ENCODE results near the gene LMTK3. TPM values are rescaled to one million over a fixed set of nuclear protein-coding genes. Genes with fewer than 3 reads are reported as not detected.

LMTK3 gene
- total and polyA plus RNA-seq, 2 experiments from 2014 or later, result 1.1 to 7.4 TPM

DNA sequence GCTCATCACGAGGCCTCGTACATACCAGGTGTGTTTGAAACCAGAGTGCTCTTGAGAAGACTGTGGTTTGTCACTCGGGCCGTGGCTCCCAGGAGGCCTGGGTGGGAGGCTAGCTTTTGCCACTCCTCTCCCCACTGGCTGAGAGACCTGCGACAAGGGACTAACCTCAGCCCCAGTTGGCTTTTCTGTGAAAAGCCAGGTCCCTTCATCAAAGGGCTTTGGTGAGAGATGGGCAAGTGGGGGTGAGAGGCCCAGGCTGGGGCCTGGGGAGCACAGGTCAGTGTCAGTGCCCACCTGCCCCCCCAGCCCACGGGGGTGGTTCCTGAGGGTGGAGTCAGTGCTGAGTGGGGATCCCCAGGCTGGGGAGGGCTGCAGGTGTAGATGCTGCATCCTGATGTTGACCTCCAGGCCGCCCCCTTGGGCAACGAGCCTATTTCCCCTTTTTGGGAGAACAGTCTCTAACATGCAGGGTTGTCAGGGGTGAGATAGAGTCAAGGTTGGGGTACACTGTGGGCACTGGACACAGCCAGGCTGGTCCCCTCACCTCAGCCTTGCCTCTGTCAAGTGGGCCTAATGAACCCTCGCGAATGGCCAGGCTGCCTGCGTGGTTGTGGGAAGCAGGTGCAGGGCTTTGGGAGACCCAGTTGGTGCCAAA, 55.6 kb downstream of the LMTK3 start:
- no peak for DNase-seq (ENCODE audit: low read depth in 1 of 2, low spot score in 1 of 2)
- TF ChIP-seq, protein P1, sequence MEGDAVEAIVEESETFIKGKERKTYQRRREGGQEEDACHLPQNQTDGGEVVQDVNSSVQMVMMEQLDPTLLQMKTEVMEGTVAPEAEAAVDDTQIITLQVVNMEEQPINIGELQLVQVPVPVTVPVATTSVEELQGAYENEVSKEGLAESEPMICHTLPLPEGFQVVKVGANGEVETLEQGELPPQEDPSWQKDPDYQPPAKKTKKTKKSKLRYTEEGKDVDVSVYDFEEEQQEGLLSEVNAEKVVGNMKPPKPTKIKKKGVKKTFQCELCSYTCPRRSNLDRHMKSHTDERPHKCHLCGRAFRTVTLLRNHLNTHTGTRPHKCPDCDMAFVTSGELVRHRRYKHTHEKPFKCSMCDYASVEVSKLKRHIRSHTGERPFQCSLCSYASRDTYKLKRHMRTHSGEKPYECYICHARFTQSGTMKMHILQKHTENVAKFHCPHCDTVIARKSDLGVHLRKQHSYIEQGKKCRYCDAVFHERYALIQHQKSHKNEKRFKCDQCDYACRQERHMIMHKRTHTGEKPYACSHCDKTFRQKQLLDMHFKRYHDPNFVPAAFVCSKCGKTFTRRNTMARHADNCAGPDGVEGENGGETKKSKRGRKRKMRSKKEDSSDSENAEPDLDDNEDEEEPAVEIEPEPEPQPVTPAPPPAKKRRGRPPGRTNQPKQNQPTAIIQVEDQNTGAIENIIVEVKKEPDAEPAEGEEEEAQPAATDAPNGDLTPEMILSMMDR (IDR thresholded peaks at IDR 0.05; ENCODE audit: low read depth, low read length), result no peak
- peaks cover 18% of the 10 kb centered on the region for H3K36me3 ChIP-seq

DNA sequence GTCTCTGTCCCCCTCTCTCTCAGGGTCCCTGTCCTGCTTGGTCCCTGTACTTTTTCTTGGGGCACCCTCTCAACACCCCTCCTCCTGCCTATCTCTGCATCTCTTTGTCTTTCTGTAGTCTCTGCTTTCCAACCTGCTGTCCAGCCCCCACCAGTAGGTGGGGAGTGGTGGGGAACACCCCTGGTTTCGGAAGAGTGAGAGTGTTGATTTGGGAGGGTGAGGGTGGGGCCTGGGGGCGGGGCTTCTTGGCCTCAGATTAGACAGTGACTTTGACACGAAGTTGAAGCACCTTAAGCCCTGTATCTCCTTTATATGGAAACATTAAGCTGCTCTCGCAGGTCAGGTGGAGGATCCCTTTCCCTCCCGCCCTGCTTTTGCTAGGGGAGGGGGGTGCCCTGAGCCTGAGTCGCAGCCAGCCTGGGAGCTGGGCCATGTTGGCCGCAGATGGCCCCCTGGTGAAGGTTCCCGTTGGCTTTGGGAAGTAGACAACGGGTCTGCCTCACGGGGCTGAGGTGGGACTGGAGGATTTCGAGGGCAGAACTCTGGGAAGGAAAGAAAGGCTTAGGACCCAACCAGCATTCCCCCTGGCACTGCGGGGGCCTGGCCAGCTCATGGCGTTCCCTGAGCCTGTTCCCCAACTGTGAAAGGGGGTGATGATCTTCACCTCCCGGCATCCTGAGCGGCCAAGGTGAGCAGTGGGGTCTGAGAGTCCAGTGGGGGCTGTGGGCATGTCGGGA, 56.3 kb downstream of the LMTK3 start, which contains the start of gene KCNJ14:
Gene KCNJ14, plus strand, starts transcription at position 404 of the 737 bp plus-strand sequence. CDS start 6,151 bp downstream, outside the sequence.
- Histone ChIP-seq H3K4me3 (no peak within 1 kb of the TSS), H3K9me3 (ENCODE audit: low read depth) (no peaks in the 10 kb centered on the region), H3K27me3 (no peaks in the 10 kb centered on the region), H3K4me1 (ENCODE audit: low read depth) (no peaks in the 10 kb centered on the region), H3K27ac (no peak within 1 kb of the TSS), H3K36me3 (peaks cover 21% of the 10 kb centered on the region)
- no peak for DNase-seq (ENCODE audit: low read depth in 1 of 2, low spot score in 1 of 2)
- TF ChIP-seq, protein P1 (IDR thresholded peaks at IDR 0.05; ENCODE audit: low read depth, low read length), result no peak

More for the DNA sequence above, 55.6 kb downstream of the LMTK3 start:
- Histone ChIP-seq H3K4me3 (no peak overlapping the region), H3K4me1 (ENCODE audit: low read depth) (no peaks in the 10 kb centered on the region), H3K27ac (no peak overlapping the region), H3K9me3 (ENCODE audit: low read depth) (no peaks in the 10 kb centered on the region), H3K27me3 (no peaks in the 10 kb centered on the region)

DNA sequence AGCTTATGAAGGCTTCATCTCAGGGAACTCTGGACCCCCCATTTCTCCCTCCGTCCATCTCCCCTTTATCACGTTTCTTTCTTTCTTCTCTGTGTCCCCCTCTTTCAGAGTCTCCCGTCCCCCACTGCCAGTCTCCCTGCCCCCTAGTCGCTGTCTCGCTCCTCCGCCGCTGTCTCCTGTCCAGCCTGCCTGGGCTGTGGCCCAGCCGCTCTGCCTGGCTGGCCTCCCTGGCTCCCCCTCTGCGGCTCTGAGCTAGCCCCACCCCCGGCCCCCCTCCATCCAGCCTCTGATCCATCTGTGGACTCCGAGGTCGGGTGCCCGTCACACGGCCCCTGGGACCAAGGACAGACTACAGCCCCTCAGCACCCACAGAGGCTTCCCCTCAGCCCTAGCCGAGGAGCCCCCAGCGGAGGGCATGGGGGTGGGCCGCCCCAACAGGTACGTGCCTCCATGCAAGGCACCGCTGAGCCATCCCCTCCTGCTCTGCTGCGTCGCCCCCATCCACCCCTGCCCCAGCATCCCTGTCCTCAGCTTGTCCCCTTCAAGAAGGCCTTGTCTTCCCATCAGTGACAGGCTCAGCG, 57.4 kb downstream of the LMTK3 start:
- no peaks in the 10 kb centered on the region for H3K27me3 ChIP-seq

DNA sequence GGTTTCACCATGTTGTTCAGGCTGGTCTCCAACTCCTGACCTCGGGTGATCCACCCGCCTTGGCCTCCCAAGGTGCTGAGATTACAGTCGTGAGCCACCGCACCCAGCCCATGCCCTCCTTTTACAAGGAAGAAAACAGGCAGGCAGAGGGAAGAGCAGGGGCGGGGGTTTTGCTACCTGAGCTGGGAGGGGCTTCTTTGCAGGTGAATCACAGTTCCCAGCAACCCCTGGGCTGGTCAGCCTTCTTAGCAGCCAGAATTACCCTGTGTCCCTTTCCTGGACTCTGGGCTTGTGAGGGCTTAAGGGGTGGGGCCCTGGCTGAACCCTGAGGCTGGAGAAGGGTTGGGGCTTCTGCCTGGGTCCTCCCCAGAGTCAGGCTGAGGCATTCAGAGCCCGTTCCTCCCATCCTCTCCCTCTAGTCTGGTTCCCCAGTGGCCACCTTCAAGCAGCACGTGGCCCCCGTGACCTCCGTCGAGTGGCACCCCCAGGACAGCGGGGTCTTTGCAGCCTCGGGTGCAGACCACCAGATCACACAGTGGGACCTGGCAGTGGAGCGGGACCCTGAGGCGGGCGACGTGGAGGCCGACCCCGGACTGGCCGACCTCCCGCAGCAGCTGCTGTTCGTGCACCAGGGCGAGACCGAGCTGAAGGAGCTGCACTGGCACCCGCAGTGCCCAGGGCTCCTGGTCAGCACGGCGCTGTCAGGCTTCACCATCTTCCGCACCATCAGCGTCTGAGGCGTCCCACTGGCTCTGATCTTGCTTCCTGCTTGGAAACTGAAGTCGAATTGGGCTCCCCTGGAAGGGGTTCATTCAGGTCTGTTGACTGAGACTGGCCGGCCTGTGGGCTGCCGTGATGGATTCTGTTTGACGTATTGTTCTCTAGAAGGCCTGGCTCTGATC, 59.1 kb downstream of the LMTK3 start:
- Histone ChIP-seq H3K27ac (no peak overlapping the region), H3K4me3 (no peak overlapping the region), H3K4me1 (ENCODE audit: low read depth) (no peaks in the 10 kb centered on the region), H3K27me3 (no peaks in the 10 kb centered on the region), H3K36me3 (peaks cover 29% of the 10 kb centered on the region), H3K9me3 (ENCODE audit: low read depth) (no peaks in the 10 kb centered on the region)
- TF ChIP-seq, protein P1 (IDR thresholded peaks at IDR 0.05; ENCODE audit: low read depth, low read length), result no peak
- no peak for DNase-seq (ENCODE audit: low read depth in 1 of 2, low spot score in 1 of 2)

More for the DNA sequence above, 57.4 kb downstream of the LMTK3 start:
- H3K9me3 ChIP-seq (ENCODE audit: low read depth), result no peaks in the 10 kb centered on the region
- no peak for DNase-seq (ENCODE audit: low read depth in 1 of 2, low spot score in 1 of 2)
- peaks cover 21% of the 10 kb centered on the region for H3K36me3 ChIP-seq
- no peaks in the 10 kb centered on the region for H3K4me1 ChIP-seq (ENCODE audit: low read depth)
- no peak overlapping the region for H3K4me3 ChIP-seq
- TF ChIP-seq, protein P1 (IDR thresholded peaks at IDR 0.05; ENCODE audit: low read depth, low read length), result no peak
- H3K27ac ChIP-seq, result no peak overlapping the region

DNA sequence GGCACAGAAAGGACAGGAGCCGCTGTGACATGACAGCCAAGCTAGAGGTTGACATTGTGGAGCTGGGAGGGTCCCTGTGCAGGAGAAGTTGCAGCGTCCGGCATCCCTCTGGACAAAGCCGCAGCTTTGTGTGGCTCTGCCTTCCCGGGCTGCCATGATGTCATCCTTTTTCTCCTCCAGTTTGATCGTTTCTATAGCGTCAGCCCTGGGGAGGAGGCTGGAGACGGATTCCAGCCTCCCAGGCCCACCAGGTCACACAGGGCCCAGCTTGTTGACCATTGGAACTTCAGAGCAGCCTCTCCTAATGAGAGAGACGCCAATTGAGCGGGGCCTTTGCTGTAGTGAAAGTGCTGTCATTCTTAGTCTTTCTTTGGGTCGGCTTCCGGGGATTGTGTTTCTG, 60.0 kb downstream of the LMTK3 start:
- no peaks in the 10 kb centered on the region for H3K9me3 ChIP-seq (ENCODE audit: low read depth)
- no peak overlapping the region for H3K27ac ChIP-seq
- H3K4me1 ChIP-seq (ENCODE audit: low read depth), result peaks cover under 1% of the 10 kb centered on the region
- TF ChIP-seq, protein P1 (IDR thresholded peaks at IDR 0.05; ENCODE audit: low read depth, low read length), result no peak
- H3K36me3 ChIP-seq, result peaks cover 28% of the 10 kb centered on the region
- H3K27me3 ChIP-seq, result no peaks in the 10 kb centered on the region
- no peak overlapping the region for H3K4me3 ChIP-seq
- no peak for DNase-seq (ENCODE audit: low read depth in 1 of 2, low spot score in 1 of 2)

Measured in cardiac muscle cell (in vitro differentiated cells and primary cell).